Regular cardiac myocyte (primary cell): ENCODE data around the gene ZRSR2. TPM values are rescaled to one million over a fixed set of nuclear protein-coding genes. Genes with fewer than 3 reads are reported as not detected.

Source experiments
- total RNA-seq: library from RNA; depleted of rRNA; stranded (reverse); fragments of >200 nt; gene quantifications from 2 replicates; pipeline ENCODE4 v1.2.3, GENCODE V29; 2014

Gene ZRSR2, protein sequence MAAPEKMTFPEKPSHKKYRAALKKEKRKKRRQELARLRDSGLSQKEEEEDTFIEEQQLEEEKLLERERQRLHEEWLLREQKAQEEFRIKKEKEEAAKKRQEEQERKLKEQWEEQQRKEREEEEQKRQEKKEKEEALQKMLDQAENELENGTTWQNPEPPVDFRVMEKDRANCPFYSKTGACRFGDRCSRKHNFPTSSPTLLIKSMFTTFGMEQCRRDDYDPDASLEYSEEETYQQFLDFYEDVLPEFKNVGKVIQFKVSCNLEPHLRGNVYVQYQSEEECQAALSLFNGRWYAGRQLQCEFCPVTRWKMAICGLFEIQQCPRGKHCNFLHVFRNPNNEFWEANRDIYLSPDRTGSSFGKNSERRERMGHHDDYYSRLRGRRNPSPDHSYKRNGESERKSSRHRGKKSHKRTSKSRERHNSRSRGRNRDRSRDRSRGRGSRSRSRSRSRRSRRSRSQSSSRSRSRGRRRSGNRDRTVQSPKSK
- total RNA-seq, result 3.1 and 5.6 TPM in 2 replicates

DNA sequence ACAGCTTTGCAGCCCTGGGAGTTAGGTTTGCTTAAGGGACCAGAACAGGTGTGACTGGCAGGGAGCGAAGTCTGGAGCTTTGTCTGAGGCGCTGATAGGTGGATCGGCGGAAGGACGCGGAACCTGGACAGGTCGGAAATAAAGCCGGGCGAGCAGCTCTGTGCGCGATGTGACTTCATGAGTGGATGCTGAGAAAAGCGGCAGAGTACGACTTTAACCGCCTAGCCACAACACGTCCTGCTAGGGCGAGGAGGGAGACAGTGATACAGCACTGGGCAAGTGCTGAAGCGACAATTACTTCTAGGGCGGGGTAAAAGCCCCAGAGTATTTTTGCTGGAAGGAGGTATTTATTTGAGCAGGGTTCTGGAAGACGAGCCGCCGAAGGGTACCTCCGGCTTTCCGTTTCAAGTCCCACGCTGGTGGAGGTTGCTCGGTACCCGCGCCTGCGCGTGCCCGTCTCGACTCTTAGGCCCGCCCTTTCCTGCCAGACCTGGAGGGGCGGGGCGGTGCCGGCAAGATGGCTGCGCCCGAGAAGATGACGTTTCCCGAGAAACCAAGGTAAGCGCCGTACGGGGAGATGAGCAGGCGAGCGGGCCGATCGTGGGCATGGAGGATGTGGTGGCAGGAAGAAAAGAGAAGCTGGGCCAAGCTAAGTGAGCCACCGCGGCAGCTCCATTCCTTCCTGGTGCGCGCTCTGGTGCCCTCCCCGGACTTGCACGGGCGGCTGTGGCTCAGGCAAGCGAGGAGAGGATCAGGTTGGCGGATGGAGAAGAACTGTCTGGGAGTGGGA, at the start of gene ZRSR2:
Gene ZRSR2, plus strand, starts transcription at position 506 of the 790 bp plus-strand sequence. Its CDS starts 12 bp downstream, at position 518.

DNA sequence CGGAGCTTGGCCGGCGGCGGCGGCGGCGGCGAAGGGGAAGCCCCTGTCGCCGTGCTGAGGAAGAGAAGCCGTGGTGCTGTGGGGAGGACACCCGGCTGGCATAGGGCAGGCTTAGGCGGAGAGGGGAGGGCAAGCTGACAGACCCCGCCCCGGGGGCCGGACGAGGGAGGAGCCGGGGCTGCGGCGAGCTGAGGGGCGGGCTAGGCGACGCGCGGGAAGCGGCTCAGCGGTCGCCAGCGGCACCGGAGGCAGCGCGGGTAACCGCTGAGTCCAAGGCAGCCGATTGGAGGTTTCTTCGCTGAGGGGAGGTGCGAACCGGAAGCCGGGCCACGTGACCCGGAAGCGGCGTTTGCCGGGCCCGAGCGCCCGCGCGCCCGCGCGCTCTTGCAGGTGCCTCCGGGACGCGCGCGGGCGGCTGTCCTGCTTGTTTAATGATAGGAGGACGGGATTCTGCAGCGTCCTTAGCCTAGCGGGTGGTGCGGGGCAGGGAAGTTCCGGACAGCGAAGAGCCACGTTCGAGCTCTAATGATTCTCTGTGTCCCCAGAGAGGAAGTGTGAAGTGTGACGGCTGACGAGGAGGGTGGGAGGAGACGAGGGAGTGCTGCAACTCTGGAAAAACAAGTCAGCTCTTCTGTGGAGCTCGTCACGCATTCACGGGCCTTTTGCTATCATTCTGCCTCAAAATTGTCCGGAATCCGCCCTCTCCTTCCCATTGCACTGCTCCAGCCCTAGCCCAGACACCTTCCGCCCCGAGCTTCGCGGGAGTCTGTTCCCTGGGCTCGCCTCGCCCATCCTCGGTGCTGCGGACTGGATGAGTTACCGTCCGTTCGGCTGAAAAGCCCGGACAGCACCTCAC, 64.7 kb downstream of the ZRSR2 start, which contains the start of gene AP1S2:
Gene AP1S2, minus strand, starts transcription at position 102 of the 856 bp plus-strand sequence. CDS start 2,289 bp downstream, outside the sequence.

Other genes with a start within 250 kb of the ZRSR2 start
- gene ACE2, start 189.5 kb upstream of the ZRSR2 start, total RNA-seq, result under 0.01 and 1.1 TPM in 2 replicates
- gene CLTRN, start 125.7 kb upstream of the ZRSR2 start, total RNA-seq, result under 0.01 and 0.28 TPM in 2 replicates
- gene CA5B, start 52.2 kb upstream of the ZRSR2 start, total RNA-seq, result 2.3 and 4.8 TPM in 2 replicates
- gene AP1S2, start 64.3 kb downstream of the ZRSR2 start, total RNA-seq, result 56.1 and 94.1 TPM in 2 replicates